ENCODE measurements around the gene PURB.

GRCh38 chr7:44827567-44827966, 57.8 kb downstream of the PURB start:
- TF ChIP-seq CTCF (IDR thresholded peaks at IDR 0.05) (no peak), POLR2A (IDR thresholded peaks at IDR 0.05) (no peak), POLR2AphosphoS5 (IDR thresholded peaks at IDR 0.05) (no peak), EP300 (IDR thresholded peaks at IDR 0.05) (no peak)
